DMS114 treated with DMSO at 0.1 percent for 48 hours (cell line): ENCODE results near the gene AZIN2.
A peak's percentile ranks its signal among the peaks of the same experiment; 100 is the strongest.
"Not testable (repeated sequence)": the region's sequence is repeated elsewhere in the genome, so short reads cannot be mapped to it uniquely, and the experiment has no call there.

ENCODE experiments used
- DNase-seq: peaks from one replicate; lab custom pipeline; 2025; ENCODE audit not compliant: unreplicated experiment; lab: John Stamatoyannopoulos, UW

Gene AZIN2

DNA sequence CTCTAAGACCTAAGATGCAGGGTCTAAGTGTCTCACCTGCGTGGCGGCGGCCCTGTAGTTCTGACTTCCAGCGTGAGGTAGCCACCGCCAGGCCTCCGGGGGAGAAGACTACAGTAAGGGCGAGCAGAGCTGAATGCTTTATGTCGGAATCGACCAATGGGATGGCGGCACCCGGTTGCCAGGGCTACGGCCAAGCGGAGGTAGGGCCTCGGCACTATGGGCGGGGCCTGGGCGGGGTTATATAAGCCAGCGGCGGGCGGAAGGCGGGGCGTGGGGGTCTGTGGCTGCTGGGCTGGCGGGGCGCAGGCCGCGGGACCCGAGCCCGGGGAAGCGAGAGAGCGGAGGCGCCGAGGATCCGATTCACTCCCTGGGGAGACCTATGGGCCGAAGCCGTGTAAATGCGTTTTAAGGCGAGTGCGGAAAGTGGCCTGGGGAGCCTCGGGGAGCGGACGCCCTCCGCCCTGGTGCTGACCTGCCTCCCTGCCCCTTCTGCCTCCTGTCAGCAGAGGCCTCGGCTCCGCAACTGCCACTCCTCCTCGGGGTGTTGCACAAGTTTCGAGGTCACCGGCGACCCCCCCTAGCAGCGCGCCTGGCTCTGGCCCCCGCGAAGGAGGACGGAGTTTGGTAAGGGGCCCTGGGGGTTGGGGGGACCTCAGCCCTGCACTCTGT lies at the start of gene AZIN2:
TSS of gene AZIN2 (plus strand) at position 269 of the 669 bp plus-strand sequence. CDS start 1,097 bp downstream, outside the sequence.
- DNase-seq = peak; percentile 86

DNA sequence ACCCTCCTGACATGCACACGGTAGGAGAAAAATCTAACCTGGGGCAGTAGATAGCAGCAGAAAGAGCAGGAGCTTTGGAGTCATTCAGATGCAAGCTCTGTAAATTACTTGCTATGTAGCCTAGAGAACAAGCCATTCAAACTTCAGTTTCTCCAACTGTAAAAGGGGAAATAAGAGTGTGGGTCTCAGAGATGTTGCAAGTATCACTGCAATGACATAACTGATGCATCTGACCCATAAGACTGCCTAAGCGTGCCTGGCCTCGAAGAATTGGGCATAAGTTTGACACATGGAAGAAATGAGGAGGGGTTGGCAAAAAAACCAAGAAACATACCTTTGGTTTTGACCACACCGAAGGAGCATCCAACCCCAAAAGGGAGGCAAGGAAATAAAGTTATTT lies 49.4 kb upstream of the AZIN2 start:
- no peak for DNase-seq

DNA sequence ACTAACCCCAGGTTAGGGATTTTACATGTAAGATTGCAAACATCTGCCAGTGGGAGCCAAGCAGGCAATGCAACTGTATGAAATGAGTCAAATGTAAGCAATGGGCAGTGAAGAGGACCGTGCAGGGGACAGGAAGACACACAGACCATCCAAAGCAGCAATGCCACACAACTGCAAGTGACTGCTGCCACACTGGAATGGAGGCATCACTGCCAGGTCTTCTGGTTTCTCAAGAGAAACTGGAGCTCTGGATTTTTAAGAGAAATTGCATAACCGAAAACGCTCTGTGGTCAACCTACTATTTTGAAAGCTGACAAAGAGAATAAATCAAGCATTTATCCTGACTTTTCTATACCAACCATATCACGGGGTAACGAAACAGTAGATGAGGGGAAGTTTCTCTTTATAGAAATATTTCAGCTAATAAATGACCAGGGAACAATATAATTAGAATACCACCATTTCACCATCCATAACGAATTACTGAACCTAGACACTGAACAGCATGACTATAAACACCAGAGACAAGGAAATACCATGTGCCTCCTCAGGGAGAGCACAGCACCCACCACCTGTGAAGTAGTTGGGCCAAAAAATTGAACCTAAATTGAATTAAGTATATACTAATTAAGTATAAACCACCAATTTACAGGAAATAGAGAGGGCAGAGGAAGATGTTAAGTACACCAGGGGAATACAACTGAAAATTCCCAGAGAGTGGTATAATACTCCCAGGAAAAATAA lies 48.7 kb upstream of the AZIN2 start:
- no peak for DNase-seq

DNA sequence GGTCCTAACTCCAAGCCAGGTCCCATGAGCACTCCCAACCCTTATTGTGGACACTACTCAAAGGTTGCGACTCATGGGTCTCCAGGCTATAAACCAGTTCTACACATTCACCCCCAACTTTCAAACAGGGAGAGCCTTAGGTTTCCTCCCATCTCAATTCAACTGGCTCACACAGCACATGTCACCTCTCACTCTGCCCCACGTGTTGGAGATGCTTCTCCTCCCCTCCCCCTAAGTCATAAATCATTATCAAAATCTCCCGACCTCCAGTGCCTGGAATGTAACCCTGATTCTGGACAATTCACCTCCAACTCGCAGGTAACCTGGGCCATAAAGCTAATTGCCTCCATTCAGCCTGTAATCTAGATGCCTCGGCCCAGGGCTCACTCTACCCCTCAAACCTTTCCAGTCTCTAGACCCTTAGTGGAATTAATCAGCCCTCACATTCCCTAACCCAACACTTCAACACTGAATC lies 44.9 kb upstream of the AZIN2 start:
- no peak for DNase-seq

DNA sequence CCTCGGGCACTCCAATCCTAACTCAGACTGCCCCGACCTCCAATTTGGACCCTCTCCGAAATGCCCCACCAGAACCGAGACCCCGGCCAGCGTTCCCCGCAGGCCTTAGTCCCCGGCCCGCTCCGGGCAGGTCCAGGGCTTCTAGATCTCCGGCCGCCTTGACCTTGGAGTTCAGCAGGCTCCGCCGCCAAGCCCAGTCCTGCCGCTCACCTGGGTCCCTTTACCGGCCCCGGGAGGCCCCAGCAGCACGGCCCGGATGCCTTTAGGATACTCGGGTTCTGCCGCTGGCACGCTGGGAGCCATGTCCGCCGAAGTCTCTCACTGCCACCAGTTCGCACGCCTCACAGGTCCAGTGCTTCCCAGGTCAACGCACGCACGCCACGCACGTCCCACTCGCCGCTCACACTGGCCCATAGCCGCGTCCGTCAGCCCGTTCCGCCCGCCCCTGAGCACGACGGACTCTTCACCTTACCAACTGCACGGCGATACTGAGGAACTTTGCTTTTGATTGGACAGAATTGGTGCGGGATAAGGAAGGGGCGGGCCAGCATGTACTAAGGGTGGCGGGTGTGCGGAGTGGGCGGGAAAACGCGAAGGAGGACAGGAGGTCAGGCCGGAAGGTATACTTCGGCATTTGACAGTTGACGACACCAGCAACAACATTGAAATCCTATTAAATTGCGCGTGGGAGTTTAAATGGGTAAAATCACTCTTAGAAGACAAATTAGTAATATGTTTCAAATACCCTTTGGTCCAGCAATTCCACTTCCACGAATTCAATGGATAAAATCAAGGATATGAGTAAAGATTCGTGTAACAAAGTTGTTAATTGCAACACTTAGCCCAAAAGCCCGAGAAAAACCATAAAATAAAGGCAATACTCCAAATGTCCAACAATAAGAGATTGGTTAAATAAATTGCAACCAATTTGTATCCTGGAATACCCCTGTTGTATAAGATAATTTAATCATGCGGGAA lies 44.1 kb upstream of the AZIN2 start, which contains the start of gene AK2:
TSS of gene AK2 (minus strand) at position 358 of the 978 bp plus-strand sequence. CDS start at position 303, 55 bp downstream.
- DNase-seq = peak; percentile 99

DNA sequence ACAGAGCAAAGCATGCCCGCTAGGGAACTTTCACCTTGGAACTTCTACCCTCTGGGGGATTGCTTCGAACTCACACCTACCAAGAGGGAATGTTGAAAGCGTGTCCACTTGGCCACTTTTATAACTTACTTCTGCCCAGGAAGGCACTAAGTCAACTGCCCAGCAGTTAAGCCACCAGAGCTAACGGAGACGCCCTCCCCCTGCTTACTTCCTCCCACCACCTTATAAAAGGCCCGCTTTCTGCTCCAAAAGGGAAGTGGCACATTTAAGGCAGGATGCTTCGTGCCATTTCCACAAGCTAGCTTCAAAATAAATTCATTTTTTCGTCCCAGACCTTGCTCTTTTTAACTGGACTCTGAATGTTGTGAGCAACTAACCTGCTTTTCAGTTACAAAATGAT lies 41.1 kb upstream of the AZIN2 start:
- DNase-seq = no peak

DNA sequence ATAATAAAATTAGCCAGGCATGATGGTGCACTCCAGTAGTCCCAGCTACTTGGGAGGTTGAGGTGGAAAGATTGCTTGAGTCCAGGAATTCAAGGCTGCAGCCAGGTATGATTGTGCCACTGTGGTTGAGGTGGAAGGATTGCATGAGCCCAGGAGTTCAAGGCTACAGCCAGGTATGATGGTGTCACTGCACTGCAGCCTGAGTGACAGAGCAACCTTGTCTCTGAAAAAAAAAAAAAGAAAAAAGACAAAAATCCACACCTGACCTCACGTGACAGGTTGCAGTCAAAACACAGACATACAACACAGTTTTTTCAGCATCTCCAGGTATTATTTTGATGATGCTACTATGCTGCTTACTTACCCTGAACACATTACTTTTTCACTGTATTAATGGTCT lies 39.9 kb upstream of the AZIN2 start:
- DNase-seq = no peak

DNA sequence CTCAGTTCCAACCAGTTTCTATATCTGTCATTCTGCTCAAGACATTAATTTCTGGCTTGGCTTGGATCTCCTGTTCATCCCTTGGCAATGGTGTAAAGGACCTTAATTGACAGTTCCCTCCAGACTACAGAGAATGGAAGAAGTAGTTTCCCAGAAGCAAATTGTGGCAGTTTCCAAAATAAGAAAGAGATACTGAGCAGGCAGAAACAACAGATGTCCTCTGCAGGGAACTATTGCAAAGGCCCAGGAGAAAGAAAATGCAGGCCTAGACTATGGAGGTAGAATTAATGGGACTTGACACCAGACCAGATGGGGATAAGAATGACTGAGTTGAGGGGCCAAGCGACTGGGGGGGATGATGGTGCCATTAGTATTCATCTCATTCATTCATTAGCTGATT lies 38.1 kb upstream of the AZIN2 start:
- DNase-seq = no peak

DNA sequence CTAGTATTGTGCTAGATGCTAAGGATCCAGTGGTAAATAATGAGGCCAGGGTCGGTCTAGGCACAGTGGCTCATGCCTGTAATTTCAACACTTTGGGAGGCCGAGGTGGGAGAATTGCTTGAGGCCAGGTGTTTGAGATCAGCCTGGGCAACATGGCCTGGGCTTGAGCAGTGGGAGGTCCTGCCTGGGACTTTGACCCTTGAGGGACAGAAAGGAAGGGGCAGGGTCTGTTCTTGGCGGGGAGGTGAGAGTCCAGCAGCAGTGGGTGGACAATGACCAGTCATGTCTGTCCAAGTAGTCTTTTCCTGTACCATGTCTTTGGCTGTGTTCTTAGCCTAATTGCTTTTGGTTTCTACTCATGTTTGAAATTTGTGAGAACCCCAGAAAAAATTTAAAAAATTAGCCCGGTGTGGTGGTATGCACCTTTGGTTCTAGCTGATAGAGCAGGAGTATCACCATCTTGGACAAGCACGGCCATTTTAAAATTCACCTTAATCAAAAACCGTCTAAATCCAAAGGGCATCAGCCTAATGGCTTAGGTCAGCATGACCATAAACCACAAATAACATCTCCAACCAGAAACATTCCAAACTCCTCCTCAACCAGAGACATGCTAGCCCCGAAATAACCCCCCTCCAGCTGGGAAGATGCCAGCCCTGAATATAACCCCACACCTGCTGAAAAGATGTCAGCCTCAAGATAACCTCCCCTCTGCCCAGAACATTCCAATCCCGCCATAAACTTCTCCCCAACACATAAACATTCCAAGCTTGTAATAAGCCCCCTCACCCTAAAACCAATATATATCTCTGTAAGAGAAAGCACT lies 37.5 kb upstream of the AZIN2 start:
- DNase-seq = no peak

DNA sequence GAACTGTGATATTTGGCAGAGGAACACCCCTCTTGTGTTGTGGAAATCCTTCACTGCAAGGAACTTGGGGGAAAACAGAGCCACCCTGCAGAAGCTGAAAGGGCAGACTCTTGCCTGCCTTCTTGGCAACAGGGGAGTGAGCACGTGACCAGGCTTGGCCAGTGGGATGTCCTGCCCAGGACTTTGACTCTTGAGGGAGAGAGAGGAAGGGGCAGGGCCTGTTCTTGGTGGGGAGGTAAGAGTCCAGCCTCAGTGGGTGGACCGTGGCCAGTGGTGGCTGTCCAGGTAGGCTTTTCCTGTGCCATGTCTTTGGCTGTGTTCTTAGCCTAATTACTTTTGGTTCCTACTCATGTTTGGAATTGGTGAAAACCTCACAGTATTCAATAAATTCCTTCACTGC lies 35.7 kb upstream of the AZIN2 start:
- no peak for DNase-seq

DNA sequence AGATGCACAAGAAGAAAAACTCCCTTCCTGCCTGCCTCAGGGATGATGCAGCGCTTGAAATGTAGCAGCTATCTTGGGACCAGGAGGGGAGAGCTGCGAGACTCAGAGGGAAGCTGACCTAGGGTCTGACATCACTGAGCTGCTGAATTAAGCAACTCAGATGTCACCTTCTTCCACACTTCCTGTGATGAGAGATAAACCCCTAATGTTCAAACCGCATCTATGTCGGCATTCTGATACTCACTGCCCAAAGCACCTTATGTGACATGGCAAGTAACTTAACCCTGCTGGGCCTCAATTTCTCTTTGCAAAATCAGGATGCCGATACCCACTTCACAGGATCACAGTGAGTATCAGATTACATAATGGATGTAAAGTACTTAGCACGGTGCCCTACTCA lies 35.1 kb upstream of the AZIN2 start:
- DNase-seq = no peak

DNA sequence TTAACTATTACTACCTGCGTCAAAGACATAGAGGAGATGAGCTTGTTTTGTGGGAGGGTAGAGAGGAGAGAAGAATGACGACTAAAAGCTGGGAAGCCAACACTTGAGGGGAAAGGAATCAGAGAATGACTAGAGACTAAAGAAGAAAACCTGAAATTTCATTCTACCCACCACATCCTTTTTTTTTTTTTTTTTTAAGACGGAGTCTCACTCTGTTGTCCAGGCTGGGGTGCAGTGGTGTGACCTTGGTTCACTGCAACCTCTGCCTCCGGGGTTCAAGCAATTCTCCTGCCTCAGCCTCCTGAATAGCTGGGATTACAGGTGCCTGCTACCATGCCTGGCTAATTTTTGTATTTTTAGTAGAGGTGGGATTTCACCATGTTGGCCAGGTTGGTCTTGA lies 34.7 kb upstream of the AZIN2 start:
- DNase-seq = not testable (repeated sequence)

DNA sequence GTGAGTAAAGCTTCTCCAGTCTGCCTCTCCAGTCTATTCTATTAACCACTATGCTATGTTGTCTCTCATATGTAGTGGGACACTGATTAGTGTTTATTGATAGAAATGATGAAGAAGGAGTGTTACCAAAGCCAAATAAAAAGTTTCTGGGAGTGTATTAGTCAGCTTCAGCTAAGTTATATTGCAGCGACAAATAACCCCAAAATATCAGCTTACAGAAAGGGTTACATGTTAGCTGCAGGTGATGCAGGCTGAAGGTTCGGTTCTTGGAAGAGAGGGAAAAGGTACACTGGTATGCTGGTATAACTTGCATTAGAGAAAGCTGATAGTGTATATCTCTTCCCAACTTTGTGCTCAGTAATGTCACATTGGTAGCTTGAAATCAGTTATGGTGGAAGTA lies 33.7 kb upstream of the AZIN2 start:
- DNase-seq = no peak

DNA sequence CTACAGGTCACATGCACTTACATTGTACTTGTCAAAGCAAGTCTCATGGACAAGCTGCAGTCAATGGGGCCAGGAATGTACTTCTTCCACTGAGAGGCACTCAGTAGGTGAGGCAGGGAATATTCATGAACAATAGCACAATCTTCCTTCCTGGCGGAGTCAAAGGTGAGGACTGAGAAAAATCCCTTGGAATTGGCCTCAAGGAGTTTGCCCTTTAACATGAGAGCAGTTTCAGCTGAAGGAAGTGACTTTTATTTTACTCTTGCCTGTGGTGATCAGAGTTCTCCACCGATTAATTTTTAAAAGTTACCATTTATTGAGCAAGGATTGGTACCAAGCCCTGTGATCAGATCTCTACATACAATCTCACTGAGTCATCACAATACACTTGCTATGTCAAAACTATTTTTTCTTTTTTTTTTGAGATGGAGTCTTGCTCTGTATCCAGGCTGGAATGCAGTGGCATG lies 33.1 kb upstream of the AZIN2 start:
- no peak for DNase-seq

DNA sequence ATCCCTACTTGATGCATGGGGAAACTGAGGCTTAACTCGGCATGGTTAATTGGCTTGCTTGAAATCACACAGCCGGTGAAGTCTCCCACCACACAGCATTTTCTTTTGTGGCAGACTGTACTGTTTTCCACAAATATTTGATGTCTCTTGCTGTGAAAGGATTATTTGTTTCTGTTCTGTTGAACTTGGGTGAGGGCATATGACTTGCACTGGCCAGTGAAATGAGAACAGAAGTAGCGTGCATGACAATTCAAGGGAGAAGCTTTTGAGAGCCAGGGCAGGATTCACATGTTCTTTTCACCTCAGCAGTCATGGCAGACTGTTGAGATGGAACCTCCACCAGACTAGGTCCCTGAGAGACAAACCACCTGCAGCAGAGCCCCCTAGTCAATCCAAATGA lies 32.5 kb upstream of the AZIN2 start:
- no peak for DNase-seq

DNA sequence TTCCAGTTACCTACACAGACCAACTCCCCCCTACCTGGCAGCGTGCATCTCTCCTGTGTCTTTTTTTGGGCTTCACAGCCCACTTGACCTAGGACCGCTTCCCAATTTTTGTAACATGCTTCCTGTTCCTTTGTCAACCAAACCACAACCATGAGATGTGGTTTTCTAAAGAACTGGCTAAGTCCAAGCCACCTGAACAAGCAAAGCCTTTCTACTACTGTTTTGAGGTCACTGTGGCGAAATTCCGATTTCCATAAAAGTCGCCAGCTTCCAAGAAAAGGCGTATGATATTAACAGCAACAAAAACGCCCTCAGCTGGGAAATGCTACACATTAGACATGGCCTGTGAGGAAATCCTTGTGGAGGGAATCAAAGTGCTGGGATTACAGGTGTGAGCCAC lies 31.6 kb upstream of the AZIN2 start:
- no peak for DNase-seq

DNA sequence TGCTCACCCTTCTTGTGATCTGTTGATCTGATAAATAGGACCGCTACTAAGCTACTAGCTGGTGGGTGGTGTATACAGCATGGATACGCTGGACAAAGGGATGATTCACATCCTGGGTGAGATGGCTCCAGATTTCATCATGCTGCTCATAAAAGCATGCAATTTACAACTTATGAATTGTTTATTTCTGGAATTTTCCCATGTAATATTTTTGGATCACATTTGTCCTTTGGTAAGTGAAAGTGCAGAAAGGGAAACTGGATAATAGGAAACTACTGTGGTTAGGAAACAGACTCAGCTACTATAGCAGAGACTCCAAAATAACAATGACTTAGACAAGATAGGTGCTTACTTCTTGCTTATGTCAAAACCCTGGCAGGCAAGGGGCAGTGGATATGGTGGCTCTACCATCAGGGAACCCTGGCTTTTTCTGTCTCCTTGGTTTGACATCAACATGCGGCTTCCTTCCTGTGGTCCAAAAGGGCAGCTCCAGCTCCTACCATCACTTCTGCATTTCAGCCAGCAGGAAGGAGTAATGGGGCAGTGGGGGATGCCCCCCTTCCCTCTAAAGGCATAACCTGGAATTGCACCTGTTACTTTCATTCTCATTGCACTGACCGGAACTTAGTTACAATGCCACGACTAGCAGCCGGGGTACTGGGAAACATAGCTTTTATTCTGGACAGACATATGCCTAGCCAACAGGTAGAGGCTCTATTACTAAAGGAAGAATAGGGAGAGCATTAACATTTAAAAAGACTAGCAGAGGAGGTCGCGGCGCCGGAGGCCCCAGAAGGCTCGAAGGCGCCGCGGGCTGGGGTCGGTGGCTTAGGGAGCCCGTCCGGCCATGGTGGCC lies 30.5 kb upstream of the AZIN2 start:
- no peak for DNase-seq

DNA sequence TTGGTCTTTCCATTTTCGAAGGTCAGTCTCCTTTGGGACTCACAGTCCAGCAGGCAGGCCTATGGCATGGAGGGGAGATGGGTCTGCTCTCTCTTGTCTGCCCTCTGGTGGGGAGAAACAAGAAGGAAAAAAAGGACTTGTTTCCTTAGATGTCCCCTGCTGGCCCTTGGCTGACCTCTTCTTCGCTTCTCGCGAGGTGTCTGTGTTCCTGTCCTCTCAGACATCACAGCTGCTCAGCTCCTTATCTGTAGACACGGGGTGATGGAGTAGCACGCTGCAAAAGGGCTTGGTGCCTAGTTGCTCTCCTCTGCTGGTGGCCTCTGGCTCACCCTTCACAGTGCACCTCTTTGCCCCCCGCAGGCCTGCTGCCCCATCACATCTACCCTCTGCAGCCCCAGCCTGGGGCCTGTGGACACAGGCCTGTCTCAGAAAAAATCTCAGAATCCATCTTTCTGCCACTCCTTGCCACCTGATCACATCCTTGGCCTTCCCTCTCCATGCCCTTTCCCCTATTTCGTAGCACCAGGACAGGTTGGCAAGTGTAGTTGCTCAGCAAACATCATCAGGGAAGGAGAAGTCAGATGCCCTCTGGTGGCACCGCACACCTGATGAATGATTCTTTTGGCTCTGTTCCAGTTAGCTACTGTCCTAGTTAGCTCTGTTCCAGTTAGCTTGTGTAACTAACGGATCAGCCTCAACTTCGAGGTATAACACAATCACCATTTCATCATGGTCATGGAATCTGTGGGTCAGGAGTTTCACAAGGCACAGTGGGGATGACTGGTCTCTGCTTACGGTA lies 25.5 kb upstream of the AZIN2 start:
- peak; percentile 51 for DNase-seq

DNA sequence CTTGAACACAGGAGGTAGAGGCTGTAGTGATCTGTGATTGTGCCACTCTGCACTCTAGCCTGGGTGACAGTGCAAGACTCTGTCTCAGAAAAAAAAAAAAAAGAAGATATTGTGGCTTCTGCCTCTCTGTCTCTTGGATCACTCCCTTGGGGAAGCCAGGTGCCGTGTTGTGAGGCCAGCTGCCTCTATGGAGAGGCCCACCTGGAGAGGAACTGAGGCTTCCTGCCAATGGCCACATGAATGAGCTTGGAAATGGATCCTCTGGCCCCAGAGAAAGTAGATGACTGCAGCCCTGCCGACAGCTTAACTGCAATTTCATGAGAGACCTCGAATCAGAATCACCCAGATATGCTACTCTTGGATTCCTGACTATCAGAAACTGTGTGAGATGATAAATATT lies 24.5 kb upstream of the AZIN2 start:
- DNase-seq = no peak
